GM12878 (cell line): ENCODE results near the gene FLVCR2. TPM values are rescaled to one million over a fixed set of nuclear protein-coding genes. Genes with fewer than 3 reads are reported as not detected.

Experiments
- ATAC-seq: fragments of 200-7000 bp; cut with Tn5 transposase; 3 replicates; pipeline ENCODE4 v1.9.1; 2020; ENCODE audit warnings: mild to moderate bottlenecking, moderate library complexity
- BruUV-seq: library from RNA; stranded (reverse); fragments of 400-500 nt; replicated peaks from 2 replicates; lab custom pipeline; 2021; lab: Mats Ljungman, UMichigan
- CTCF ChIA-PET: fragments of 300-600 bp; sonication (Branson Sonifier 250); formaldehyde crosslinking; extraction: SDS; loops from one replicate; lab custom pipeline; 2021; ENCODE audit warnings: inconsistent platforms; lab: Yijun Ruan, JAX
- POLR2A ChIA-PET: fragments of 350-600 bp; formaldehyde crosslinking; extraction: SDS; loops from one replicate; lab custom pipeline; 2021; ENCODE audit warnings: inconsistent platforms; lab: Charles Lee
- RAD21 ChIA-PET: fragments of 300-600 bp; sonication (Branson Sonifier 250); formaldehyde crosslinking; loops from one replicate; lab custom pipeline; 2023; ENCODE audit warnings: antibody characterized with exemption; ENCODE audit not compliant: unreplicated experiment; lab: Charles Lee
- SMC1A ChIA-PET: fragments of 300-600 bp; sonication (Branson Sonifier 250); formaldehyde crosslinking; loops from one replicate; lab custom pipeline; 2023; ENCODE audit not compliant: unreplicated experiment, uncharacterized antibody; lab: Charles Lee
- DNase-seq: peaks from one replicate; pipeline ENCODE4 v3.0.0-alpha.2; 2011; ENCODE audit warnings: low read depth, low spot score
- FAIRE-seq: peaks from 3 replicates; lab custom pipeline; 2011; peaks lifted over from hg19 to GRCh38; lab: Jason Lieb, UNC
- H2AFZ ChIP-seq: 2 replicates; pipeline ENCODE4 v1.6.0; 2011; ENCODE audit warnings: low read depth, low read length, control low read depth; ENCODE audit not compliant: control insufficient read depth
- H3K27ac ChIP-seq: 2 replicates; pipeline ENCODE4 v1.5.1; 2011; ENCODE audit warnings: control low read depth; ENCODE audit not compliant: control insufficient read depth, insufficient read depth
- H3K27me3 ChIP-seq, 2 experiments: replicated peaks in 1 of 2; 2 replicates each; pipeline versions ENCODE4 v1.6.0 to v1.6.1; 2011; ENCODE audit warnings: low read length in 1 of 2; ENCODE audit not compliant: control insufficient read depth in 2 of 2, insufficient read depth in 2 of 2
- H3K36me3 ChIP-seq, 2 experiments: 2 replicates each; pipeline ENCODE4 v1.5.1; 2011; ENCODE audit warnings: low read length in 1 of 2; ENCODE audit not compliant: control insufficient read depth in 2 of 2, insufficient read depth in 2 of 2
- H3K4me1 ChIP-seq: 2 replicates; pipeline ENCODE4 v1.6.1; 2011; ENCODE audit warnings: mild to moderate bottlenecking, low read length, moderate library complexity, mixed read lengths; ENCODE audit not compliant: control insufficient read depth, insufficient read depth
- H3K4me2 ChIP-seq: 2 replicates; pipeline ENCODE4 v1.6.0; 2011; ENCODE audit warnings: control low read depth; ENCODE audit not compliant: control insufficient read depth, insufficient read depth
- H3K4me3 ChIP-seq: fragments of 200-600 bp; sonication (generic); 2 replicates; pipeline ENCODE4 v1.5.1; 2016
- H3K79me2 ChIP-seq: 2 replicates; pipeline ENCODE4 v1.6.0; 2011; ENCODE audit warnings: low read length; ENCODE audit not compliant: control insufficient read depth, insufficient read depth
- H3K9ac ChIP-seq: 2 replicates; pipeline ENCODE4 v1.8.0; 2011; ENCODE audit warnings: low read length, control low read depth, mixed read lengths; ENCODE audit not compliant: control insufficient read depth, insufficient read depth
- H3K9me3 ChIP-seq: replicated peaks from 3 replicates; pipeline ENCODE4 v1.5.1; 2011; ENCODE audit warnings: mild to moderate bottlenecking, low read length; ENCODE audit not compliant: control insufficient read depth, insufficient read depth
- H4K20me1 ChIP-seq: 2 replicates; pipeline ENCODE4 v1.6.0; 2011; ENCODE audit not compliant: control insufficient read depth, insufficient read depth
- ATF2 ChIP-seq: IDR thresholded peaks from 2 replicates; pipeline ENCODE4 v1.6.1; 2012; ENCODE audit warnings: low read length, inconsistent platforms
- ATF7 ChIP-seq: fragments of 450-650 bp; IDR thresholded peaks from 2 replicates; pipeline ENCODE4 v1.6.1; 2016; ENCODE audit warnings: low read depth, mild to moderate bottlenecking
- CHD1 ChIP-seq: IDR thresholded peaks from 2 replicates; pipeline ENCODE4 v1.6.1; 2012; ENCODE audit warnings: low read depth, low read length, improper control_type of control experiment
- CUX1 ChIP-seq: IDR thresholded peaks from 2 replicates; pipeline ENCODE4 v1.6.1; 2012; ENCODE audit warnings: improper control_type of control experiment, low read depth, low read length; ENCODE audit not compliant: insufficient replicate concordance
- HSF1 ChIP-seq: fragments of 150-350 bp; IDR thresholded peaks from 2 replicates; pipeline ENCODE4 v1.6.1; 2014; ENCODE audit warnings: mild to moderate bottlenecking, low read depth, low read length
- MAX ChIP-seq: IDR thresholded peaks from 2 replicates; pipeline ENCODE4 v1.6.1; 2012; ENCODE audit warnings: low read depth, low read length, improper control_type of control experiment
- MTA3 ChIP-seq: IDR thresholded peaks from 2 replicates; pipeline ENCODE4 v1.6.1; 2012; ENCODE audit warnings: low read length, inconsistent platforms, borderline replicate concordance
- RFX5 ChIP-seq: IDR thresholded peaks from 2 replicates; pipeline ENCODE4 v1.6.1; 2011; ENCODE audit warnings: low read depth, low read length, improper control_type of control experiment
- SIX5 ChIP-seq: IDR thresholded peaks from 2 replicates; pipeline ENCODE4 v1.6.1; 2011; ENCODE audit warnings: mild to moderate bottlenecking, low read depth, low read length, moderate library complexity; ENCODE audit not compliant: severe bottlenecking
- WGBS: methylation state at CpG from one replicate; pipeline ENCODE4 v1.1.6; 2016; ENCODE audit warnings: low lambda C conversion rate; ENCODE audit not compliant: insufficient replicate concordance, insufficient coverage; ENCODE audit errors: missing lambda C conversion rate; 5-methylcytosine and 5-hydroxymethylcytosine counted together
- in situ Hi-C: fragments of 300-500 bp; cut with MboI; formaldehyde crosslinking; loops from 9 replicates; pipeline ENCODE4 v1.14.3; 2018; ENCODE audit warnings: mixed read lengths
- intact Hi-C: fragments of 100-400 bp; cut with micrococcal nuclease; formaldehyde crosslinking; loops from one replicate; pipeline ENCODE4 v1.14.2; 2022; ENCODE audit not compliant: unreplicated experiment
- polyA plus RNA-seq, 11 experiments: library from polyadenylated mRNA; depleted of rRNA in 4 of 11; unstranded in 6 of 11; stranded (reverse) in 5 of 11; fragments of >200 nt; fragmentation: Nextera tagmentation in 4 of 11; fragmentation: Illumina TruSeq in 1 of 11; extraction: Ambion mirVana in 4 of 11; extraction: Trizol in 1 of 11; gene quantifications; 1 replicate in 1 of 11; 2 replicates in 10 of 11; pipeline versions ENCODE4 v1.2.1 to v1.2.3, GENCODE V29; 2011 to 2016; ENCODE audit warnings: inconsistent platforms in 2 of 11, missing spikeins in 2 of 11, low read depth in 1 of 11
- total RNA-seq, 4 experiments: library from RNA; depleted of rRNA in 3 of 4; stranded (reverse); fragments of >200 nt in 3 of 4; fragmentation: Illumina TruSeq in 1 of 4; extraction: Trizol in 1 of 4; gene quantifications; 2 replicates each; pipeline versions ENCODE4 v1.2.1 to v1.2.3, GENCODE V29; 2013 to 2021
- TF ChIP-seq, protein P1 (sequence below): fragments of 450-650 bp; formaldehyde crosslinking; IDR thresholded peaks from 2 replicates; pipeline ENCODE4 v1.4.0; 2022; ENCODE audit warnings: mild to moderate bottlenecking, moderate library complexity
- TF ChIP-seq, protein P2 (sequence below): IDR thresholded peaks from 2 replicates; pipeline ENCODE4 v1.6.1; 2012; ENCODE audit warnings: low read depth, low read length, improper control_type of control experiment

The FLVCR2 gene
- total and polyA plus RNA-seq, 10 of the 15 experiments (the other 5 are each of a cell fraction or from before 2014, with no cell fraction given), result 0.24 to 3.7 (median 1.6) TPM

DNA sequence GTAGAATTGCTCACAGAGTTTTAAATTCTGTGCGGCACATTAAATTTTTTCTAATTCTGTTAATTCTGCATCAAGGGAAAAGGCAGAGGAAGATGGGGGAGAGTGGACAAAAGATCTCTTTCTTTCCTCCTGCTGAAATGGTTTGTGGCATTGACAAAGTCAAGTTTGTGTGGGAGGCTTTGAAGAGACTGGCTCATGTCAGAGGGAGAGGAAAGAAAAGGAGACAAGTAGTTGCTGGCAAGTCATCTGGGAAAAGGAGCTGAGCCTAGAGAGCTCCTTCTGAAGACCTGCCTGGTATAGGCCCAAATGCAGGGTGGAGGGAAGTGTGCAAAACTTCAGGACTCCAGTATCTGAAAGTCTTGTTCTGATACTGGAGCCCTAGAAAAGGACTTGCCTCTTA is 119.0 kb downstream of the FLVCR2 start:
- Histone ChIP-seq H3K9ac (no peak overlapping the region), H3K27ac (no peak overlapping the region), H2AFZ (no peak overlapping the region), H3K9me3 (no peaks in the 10 kb centered on the region; the same call in 2 of the 3 replicates), H4K20me1 (no peaks in the 10 kb centered on the region), H3K79me2 (no peaks in the 10 kb centered on the region), H3K36me3 (peaks cover 0 to 2% of the 10 kb centered on the region in 2 experiments; a peak in 3 of 4 replicates), H3K27me3 (no peaks in the 10 kb centered on the region), H3K4me3 (no peak overlapping the region), H3K4me2 (no peak overlapping the region), H3K4me1 (no peaks in the 10 kb centered on the region)
- ChIA-PET RAD21 (no interaction called here), POLR2A (no interaction called here), CTCF (interaction anchor here (1.5 kb wide), 1 partner anchor 120 kb away, joined by 5 read pairs; no protein-coding TSS in a partner anchor), SMC1A (no interaction called here)
- ATAC-seq (no peak), DNase-seq (no peak), FAIRE-seq (no peak)
- in situ Hi-C loops, result no loop called here
- 100% methylated on average over 1 of the region's 1 CpG for WGBS
- intact Hi-C loops, result no loop called here
- BruUV-seq, result no TSS peak
- TF ChIP-seq, protein P1, sequence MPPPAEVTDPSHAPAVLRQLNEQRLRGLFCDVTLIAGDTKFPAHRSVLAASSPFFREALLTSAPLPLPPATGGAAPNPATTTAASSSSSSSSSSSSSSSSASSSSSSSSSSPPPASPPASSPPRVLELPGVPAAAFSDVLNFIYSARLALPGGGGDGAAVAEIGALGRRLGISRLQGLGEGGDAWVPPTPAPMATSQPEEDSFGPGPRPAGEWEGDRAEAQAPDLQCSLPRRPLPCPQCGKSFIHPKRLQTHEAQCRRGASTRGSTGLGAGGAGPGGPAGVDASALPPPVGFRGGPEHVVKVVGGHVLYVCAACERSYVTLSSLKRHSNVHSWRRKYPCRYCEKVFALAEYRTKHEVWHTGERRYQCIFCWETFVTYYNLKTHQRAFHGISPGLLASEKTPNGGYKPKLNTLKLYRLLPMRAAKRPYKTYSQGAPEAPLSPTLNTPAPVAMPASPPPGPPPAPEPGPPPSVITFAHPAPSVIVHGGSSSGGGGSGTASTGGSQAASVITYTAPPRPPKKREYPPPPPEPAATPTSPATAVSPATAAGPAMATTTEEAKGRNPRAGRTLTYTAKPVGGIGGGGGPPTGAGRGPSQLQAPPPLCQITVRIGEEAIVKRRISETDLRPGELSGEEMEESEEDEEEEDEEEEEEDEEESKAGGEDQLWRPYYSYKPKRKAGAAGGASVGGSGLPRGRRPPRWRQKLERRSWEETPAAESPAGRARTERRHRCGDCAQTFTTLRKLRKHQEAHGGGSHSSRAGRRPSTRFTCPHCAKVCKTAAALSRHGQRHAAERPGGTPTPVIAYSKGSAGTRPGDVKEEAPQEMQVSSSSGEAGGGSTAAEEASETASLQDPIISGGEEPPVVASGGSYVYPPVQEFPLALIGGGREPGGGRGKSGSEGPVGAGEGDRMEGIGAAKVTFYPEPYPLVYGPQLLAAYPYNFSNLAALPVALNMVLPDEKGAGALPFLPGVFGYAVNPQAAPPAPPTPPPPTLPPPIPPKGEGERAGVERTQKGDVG (CRISPR knock-in tag), result no peak
- TF ChIP-seq, protein P2, sequence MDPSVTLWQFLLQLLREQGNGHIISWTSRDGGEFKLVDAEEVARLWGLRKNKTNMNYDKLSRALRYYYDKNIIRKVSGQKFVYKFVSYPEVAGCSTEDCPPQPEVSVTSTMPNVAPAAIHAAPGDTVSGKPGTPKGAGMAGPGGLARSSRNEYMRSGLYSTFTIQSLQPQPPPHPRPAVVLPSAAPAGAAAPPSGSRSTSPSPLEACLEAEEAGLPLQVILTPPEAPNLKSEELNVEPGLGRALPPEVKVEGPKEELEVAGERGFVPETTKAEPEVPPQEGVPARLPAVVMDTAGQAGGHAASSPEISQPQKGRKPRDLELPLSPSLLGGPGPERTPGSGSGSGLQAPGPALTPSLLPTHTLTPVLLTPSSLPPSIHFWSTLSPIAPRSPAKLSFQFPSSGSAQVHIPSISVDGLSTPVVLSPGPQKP, result no peak
- TF ChIP-seq HSF1, result no peak
- TF ChIP-seq SIX5, result no peak
- TF ChIP-seq ATF2, result no peak
- no peak for TF ChIP-seq MAX
- no peak for TF ChIP-seq CUX1
- no peak for TF ChIP-seq CHD1
- no peak for TF ChIP-seq ATF7
- no peak for TF ChIP-seq MTA3
- no peak for TF ChIP-seq RFX5
